ENCODE measurements around the gene ARHGAP24. TPM values are rescaled to one million over a fixed set of nuclear protein-coding genes. Genes with fewer than 3 reads are reported as not detected.

Gene ARHGAP24
- total and polyA plus RNA-seq, 2 of the 13 experiments (the other 11 are each of a cell fraction or from before 2014, with no cell fraction given): 0.07 to 0.55 TPM

DNA sequence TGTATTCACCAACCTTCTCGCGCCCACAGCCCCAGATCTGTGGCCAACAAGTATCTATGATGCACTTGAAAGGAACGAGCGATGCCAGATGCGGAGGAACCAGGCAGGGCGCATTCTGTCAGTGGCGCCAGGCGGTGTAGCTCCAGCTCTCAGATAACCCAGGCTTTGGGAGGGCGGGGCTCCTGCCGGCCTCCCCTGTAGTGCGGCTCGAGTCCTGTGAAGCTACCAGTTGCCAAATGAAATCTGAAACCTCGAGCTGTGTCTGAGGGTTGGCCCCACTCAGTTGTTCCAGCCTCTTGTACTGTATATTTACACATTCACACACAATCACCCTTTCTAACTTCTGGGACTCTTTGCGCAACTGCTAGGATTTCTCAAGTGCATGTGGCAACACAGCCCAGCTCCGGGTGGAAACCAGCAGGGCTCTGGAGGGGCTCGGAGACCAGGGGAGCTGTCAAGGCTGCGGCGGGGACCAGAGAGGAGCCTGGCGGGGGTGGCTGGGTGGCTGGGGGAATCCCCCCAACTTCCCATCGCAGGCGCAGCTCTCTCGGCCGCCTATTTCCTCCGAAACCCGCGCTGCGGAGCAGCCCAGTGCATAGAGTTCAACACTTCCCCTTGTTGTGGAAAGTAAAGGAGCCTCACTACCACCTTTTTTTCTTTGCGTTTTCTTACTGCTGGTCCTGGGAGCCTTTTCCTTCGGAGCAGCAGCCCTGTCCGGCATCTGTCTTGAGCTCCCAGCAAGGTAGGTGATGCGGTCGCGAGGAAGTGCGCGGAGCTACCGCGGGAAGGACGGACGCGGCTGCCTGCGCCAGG, at the start of gene ARHGAP24 (continued):
- TF ChIP-seq BATF2 (CRISPR knock-in tag; IDR thresholded peaks at IDR 0.05): no peak

GRCh38 chr4:85426366-85426765, 48.6 kb upstream of the ARHGAP24 start:
- in situ Hi-C loops (cut with HindIII; ENCODE audit: extremely low pct_ligation_motif_present, low pct_unique_long_range_greater_than_20kb) (no loop called here), intact Hi-C loops (cut with micrococcal nuclease; ENCODE audit: unreplicated experiment) (no loop called here)
- CTCF ChIA-PET (ENCODE audit: low intra/inter-chr PET ratio, low total read pairs): no interaction called here
- WGBS (ENCODE audit: low lambda C conversion rate): 43% methylated on average over 3 of the region's 3 CpGs
- Histone ChIP-seq H3K27me3 (ENCODE audit: control insufficient read depth in 1 of 2, insufficient read depth in 2 of 2, low read length in 2 of 2) (no peaks in the 10 kb centered on the region), H4K20me1 (ENCODE audit: insufficient read depth, low read length) (no peaks in the 10 kb centered on the region), H3K9me3 (ENCODE audit: low read length) (no peaks in the 10 kb centered on the region), H3K4me1 (ENCODE audit: insufficient read depth, low read length) (peaks cover 11% of the 10 kb centered on the region; the same call in 1 of the 2 replicates), H3K79me2 (ENCODE audit: insufficient read depth, low read length) (no peaks in the 10 kb centered on the region), H3K4me2 (ENCODE audit: low read depth, low read length) (no peak overlapping the region), H3K4me3 (replicated peaks in 1 of 3; ENCODE audit: insufficient read depth in 1 of 3, low read depth in 2 of 3, low read length in 3 of 3) (no peak overlapping the region), H3K9ac (ENCODE audit: insufficient read depth, low read depth, low read length) (no peak overlapping the region), H3K36me3 (replicated peaks in 1 of 2; ENCODE audit: control insufficient read depth in 1 of 2, insufficient read depth in 2 of 2, low read length in 2 of 2) (no peaks in the 10 kb centered on the region), H3K27ac (ENCODE audit: extremely low read length, insufficient read depth, low read length) (no peak overlapping the region), H2AFZ (ENCODE audit: low read length) (no peak overlapping the region)
- no peak for FAIRE-seq
- no peak for ATAC-seq
- POLR2A ChIA-PET: no interaction called here
- no TSS peak for BruUV-seq (replicated peaks)
- TF ChIP-seq U2AF2 (IDR thresholded peaks at IDR 0.05; ENCODE audit: low read depth, low read length): no peak
- TF ChIP-seq ZNF75D (CRISPR knock-in tag; IDR thresholded peaks at IDR 0.05; ENCODE audit: borderline replicate concordance): no peak
- TF ChIP-seq KDM2A (CRISPR knock-in tag; IDR thresholded peaks at IDR 0.05; ENCODE audit: borderline replicate concordance, low read depth): no peak
- no peak for TF ChIP-seq SOX5 (CRISPR knock-in tag; IDR thresholded peaks at IDR 0.05; ENCODE audit: borderline replicate concordance)
- TF ChIP-seq, protein P1, sequence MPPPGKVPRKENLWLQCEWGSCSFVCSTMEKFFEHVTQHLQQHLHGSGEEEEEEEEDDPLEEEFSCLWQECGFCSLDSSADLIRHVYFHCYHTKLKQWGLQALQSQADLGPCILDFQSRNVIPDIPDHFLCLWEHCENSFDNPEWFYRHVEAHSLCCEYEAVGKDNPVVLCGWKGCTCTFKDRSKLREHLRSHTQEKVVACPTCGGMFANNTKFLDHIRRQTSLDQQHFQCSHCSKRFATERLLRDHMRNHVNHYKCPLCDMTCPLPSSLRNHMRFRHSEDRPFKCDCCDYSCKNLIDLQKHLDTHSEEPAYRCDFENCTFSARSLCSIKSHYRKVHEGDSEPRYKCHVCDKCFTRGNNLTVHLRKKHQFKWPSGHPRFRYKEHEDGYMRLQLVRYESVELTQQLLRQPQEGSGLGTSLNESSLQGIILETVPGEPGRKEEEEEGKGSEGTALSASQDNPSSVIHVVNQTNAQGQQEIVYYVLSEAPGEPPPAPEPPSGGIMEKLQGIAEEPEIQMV (CRISPR knock-in tag; IDR thresholded peaks at IDR 0.05; ENCODE audit: low read depth): no peak
- TF ChIP-seq SAP130 (CRISPR knock-in tag; IDR thresholded peaks at IDR 0.05; ENCODE audit: low read depth): no peak
- TF ChIP-seq ZNF614 (CRISPR knock-in tag; IDR thresholded peaks at IDR 0.05; ENCODE audit: borderline replicate concordance): no peak
- TF ChIP-seq SPEN (CRISPR knock-in tag; IDR thresholded peaks at IDR 0.05; ENCODE audit: low read depth): no peak
- no peak for TF ChIP-seq MBD4 (IDR thresholded peaks at IDR 0.05; ENCODE audit: borderline replicate concordance, low read length)
- no peak for TF ChIP-seq ZNF644 (CRISPR knock-in tag; IDR thresholded peaks at IDR 0.05; ENCODE audit: low read depth)
- TF ChIP-seq ZFP91 (CRISPR knock-in tag; IDR thresholded peaks at IDR 0.05; ENCODE audit: borderline replicate concordance): no peak
- no peak for TF ChIP-seq ELF1 (CRISPR knock-in tag; IDR thresholded peaks at IDR 0.05)
- no peak for TF ChIP-seq MTF1 (CRISPR knock-in tag; IDR thresholded peaks at IDR 0.05)
- no peak for TF ChIP-seq ZNF83 (CRISPR knock-in tag; IDR thresholded peaks at IDR 0.05; ENCODE audit: borderline replicate concordance)
- TF ChIP-seq JUND (CRISPR knock-in tag; IDR thresholded peaks at IDR 0.05): no peak
- no peak for TF ChIP-seq KLF9 (CRISPR knock-in tag; IDR thresholded peaks at IDR 0.05; ENCODE audit: low read depth)
- no peak for TF ChIP-seq ADNP (CRISPR knock-in tag; IDR thresholded peaks at IDR 0.05)
- TF ChIP-seq ZNF350 (CRISPR knock-in tag; IDR thresholded peaks at IDR 0.05; ENCODE audit: borderline replicate concordance, low read depth): no peak
- no peak for TF ChIP-seq TEF (CRISPR knock-in tag; IDR thresholded peaks at IDR 0.05)
- no peak for DNase-seq (ENCODE audit: low spot score)

Data from HepG2 (cell line).